Measurements from ENCODE around the gene LYPLAL1.

The LYPLAL1 gene

DNA sequence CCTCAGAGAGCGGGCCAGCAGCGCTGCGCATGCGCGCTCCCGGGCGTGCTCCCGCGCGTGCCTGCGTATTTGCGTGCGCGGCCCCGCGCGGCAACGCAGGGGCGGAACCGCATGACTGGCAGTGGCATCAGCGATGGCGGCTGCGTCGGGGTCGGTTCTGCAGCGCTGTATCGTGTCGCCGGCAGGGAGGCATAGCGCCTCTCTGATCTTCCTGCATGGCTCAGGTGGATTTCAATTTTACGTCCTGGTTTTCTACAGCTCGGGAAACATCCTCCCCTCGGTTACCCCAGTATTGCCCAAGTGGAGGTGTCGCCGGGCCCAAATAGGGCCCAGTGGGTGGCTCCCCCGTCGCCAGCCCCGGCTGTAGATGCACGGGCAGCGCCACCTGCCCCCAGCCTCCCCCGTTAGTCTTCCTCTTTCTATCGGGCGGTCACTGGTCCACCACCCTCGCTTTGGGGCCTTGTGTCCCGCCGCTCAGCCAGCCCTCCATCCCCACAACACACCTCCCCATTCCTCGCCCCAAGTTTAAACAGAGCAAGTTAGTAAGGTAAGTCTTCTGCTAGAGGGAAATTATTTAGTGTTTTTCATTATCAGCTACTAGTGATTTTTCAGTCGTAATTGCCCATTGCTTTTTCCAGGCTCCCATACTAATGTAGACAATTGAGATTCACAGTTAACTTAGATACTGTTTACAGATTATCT lies at the start of gene LYPLAL1:
LYPLAL1 (plus strand) TSS at position 121 of the 702 bp plus-strand sequence; CDS start at position 134, 13 bp downstream.
- DNase-seq (ENCODE audit: low read depth): peak; percentile 80

DNA sequence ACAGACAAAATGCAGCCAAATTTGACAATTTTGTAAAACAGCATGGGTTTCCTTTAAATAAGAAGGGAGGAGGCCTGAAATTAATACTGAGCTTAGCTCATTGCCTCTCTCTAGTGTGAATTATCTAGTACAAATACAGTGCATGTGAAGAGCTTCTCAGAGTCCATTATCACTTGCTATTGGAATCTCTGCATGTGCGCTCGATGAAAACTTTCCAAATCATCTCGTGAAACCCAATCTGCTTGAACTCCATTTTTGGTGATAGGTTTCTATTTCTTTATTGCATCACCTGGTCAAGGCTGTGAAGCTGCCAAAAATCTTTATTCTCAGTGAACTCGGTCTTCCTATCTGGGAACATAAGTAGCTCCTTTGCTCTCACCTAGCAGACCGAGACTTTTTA lies 49.5 kb upstream of the LYPLAL1 start:
- no peak for DNase-seq (ENCODE audit: low read depth)

DNA sequence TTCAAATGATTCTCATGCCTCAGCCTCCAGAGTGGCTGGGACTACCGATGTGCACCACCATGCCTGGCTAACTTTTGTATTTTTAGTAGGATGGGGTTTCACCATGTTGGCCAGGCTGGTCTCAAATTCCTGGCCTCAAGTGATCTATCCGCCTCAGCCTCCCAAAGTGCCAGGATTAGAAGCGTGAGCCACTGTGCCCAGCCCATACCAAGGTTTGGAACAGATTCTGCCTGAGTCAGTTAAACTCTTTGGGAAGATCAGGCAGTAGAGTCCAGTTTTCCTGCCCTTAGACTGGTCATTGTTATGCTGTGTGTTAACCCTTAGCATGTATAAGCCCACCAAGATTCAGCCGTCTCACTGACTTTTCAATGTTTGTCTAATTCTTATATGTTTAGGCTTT lies 48.3 kb upstream of the LYPLAL1 start:
- no peak for DNase-seq (ENCODE audit: low read depth)

DNA sequence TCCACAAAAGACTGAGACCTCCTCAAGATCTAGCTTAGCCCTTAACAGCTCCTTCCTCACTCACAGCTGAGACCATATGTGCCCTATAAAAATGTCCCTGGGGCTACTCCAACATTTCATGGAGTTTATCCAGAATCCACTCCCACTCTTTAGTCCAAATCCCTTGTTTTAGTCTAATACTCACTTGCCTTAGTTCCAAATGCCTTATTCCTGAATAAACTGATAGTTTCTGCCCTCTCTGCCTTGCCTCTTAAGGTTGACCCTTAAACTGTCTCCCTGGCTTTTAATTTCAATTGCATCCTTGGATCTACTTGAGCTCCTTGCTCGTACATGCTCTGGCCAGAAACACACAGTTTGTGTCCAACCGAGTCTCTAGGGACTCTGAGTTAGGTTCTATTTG lies 47.3 kb upstream of the LYPLAL1 start:
- no peak for DNase-seq (ENCODE audit: low read depth)

DNA sequence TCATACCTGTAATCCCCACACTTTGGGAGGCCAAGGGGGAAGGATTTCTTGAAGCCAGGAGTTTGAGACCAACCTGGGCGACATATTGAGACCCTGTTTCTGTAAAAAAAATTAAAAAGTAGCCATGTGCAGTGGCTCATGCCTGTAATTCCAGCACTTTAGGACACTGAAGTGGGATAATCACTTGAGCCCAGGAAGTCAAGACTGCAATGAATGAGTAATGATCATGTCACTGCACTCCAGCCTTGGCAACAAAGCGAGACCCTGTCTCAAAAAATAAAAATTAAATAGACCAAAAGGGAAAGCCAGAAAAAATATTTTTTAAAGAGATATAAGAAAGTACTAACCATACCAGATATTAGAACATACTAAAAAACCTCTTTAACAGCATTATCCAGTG lies 44.7 kb upstream of the LYPLAL1 start:
- no peak for DNase-seq (ENCODE audit: low read depth)

DNA sequence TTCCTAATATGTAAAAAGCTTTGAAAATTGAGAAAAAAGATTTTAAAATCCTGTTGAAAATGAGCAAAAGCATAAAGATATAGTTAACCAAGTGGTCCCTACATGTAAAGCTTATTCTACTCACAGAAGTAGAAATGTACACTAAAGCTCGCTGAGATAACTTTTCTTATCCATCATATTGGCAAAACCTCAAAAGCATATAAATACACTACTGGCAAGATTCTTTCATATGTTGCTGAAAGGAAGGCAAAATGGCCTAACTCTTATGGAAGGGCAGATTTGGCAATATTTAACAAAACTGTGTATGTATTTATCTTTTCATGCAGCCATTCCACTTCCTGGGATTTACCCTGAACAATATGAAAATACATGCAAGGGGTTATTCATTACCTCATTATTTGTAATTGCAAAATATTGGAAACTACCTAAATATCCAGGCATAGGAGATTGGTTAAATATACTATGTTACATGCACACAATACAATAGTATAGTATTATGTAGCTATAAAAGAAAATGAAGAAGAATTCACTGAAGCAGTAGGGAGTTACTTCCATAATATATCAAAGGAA lies 43.2 kb upstream of the LYPLAL1 start:
- DNase-seq (ENCODE audit: low read depth): no peak

DNA sequence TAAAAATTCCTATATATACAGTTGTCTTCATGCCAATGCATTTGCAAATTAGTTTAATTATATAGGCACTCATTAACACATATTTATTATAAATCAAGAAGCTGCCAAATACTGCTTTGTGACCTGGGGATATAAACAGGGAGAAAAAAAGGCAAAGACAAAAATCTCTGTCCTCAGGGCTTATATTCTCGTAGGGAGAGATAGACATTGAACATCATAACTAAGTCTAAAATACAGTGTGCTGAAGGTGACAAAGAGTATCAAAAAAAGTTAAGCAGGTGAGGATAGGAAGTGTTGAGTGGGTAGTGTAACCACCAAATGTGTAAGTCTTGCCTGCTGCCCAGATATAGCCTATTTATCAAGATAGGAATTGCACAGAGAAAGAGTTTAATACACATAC lies 40.7 kb upstream of the LYPLAL1 start:
- DNase-seq (ENCODE audit: low read depth): no peak

DNA sequence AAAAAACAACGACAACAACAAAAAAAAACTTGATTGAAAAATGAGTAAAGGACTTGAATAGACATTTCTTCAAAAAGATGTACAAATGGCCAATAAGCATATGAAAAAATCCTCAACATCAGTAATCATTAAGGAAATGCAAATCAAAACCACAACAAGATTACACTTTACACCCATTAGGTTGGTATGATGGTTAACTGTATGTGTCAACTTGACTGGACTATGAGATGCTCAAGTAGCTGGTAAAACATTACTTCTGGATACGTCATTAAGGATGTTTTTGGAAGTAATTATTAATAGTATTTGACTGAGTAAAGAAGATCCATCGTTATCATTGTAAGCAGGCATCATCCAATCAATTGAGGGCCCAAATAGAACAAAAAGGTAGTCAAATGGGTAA lies 34.9 kb upstream of the LYPLAL1 start:
- DNase-seq (ENCODE audit: low read depth): no peak

DNA sequence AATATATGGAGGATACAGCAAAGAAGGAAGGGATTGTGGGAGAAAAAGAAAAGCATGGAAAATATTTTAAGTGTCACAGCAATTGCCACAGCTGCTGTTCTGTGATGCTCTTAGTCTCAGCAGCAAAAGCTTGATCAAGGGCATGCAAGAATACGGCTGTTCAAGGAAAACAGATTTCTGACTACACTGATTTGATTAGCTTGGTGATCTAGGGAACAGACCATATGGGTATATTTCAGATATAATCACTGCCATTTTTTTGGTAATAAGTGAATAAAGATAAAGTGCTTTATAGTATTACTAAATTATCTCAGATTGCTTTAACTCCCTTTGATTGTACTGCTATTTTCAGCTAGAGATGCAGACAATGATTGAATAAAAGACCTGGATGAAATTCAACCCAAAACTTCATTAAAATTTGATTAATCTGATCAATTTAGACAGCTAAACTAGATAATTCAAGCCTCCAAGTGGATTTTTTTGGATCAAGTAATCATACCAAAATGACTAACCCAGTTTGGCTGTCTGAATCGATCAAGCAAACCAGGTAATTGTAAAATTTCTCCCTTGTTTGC lies 33.3 kb upstream of the LYPLAL1 start:
- DNase-seq (ENCODE audit: low read depth): no peak

DNA sequence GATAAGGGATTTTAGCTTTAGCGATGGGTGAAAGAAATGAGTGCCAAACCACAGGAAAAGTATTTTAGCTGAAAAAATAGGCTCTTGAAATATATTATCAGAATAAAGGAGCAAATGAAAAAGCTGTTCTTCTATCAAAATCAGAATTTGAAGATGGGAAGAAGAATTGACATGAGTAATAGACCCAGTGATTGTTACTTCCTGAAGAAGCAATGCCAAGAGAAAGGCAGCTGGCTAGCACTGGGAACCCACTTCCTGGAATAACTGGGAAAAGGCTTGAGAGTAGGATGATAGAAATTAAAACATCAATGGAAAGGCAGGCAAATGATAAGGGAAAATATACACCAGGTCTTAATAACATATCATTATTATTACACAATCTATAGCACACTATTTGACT lies 29.9 kb upstream of the LYPLAL1 start:
- DNase-seq (ENCODE audit: low read depth): no peak

DNA sequence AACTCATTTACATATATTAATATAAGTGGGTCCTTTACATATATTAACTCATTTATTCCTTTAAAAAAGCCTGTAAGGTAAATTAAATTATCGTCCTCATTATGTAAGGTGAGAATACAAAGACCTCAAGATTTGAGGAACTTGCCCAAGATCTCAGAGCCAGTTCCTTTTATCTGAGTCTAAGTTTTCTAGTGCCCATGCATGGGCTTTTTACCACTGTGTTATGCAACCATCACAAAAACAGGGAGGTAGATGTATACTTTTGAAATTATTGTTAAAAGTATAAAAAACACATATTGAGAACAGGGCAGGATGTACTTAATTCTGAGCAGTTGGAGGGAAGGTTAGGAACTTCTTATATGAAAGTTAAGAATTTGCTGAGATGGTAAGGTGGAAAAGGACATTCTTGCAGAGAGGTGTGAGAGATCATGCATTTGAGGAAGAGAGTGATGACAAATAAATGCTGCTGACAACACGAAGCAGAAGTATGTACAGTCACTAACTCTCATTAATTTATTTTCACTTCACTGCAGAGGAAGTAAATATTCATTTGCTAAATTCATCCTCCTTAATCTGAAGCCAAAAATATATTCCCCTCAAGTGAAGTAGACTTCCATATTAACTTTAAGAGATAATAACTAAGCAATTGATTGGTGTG lies 28.9 kb upstream of the LYPLAL1 start:
- DNase-seq (ENCODE audit: low read depth): no peak

DNA sequence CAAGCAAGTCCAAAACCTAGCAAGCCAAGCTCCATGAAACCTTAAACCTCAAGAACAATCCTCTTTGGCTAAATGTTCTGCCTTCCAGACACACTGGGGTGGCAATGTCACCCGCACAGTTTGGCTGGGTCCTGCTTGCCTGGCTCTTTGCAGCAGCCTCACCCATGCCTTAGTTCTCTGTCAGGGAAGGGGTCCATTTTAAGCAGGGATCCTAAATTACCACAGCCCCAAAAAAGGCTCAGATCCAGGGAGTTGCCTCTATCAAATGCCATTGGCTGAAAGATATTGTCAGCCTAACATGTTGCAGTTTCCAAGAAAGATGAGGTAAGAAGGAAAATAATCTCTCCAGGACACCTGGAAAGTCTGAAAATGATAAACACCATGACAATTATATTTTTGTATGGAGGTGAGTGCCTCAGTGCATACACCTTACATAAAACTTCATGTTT lies 26.1 kb upstream of the LYPLAL1 start:
- no peak for DNase-seq (ENCODE audit: low read depth)

DNA sequence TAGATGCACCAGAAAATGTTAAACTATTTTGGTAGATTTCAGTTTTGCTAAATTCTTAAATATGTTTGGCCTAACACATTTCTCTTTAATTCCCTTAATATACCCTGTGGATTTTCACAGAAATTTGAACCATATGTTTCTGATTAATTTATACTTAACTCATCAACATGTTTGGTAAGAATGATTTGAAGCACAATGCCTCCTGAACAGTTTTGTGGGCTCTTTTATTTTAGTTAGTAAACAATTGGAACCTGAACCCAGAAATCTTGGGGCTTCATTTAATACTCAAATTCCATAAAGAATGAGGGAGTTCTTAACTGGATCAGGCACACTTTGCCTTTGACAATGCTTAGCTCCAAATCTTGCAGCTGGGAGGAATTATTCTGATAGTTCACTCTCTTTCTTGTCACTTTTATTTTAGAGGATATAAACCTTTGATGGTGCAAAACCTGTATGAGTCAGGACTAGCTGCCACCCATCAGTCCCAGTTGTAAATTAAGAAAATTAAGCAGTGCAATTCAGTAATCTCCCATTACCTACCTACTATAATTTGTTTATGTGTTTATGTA lies 24.6 kb upstream of the LYPLAL1 start:
- DNase-seq (ENCODE audit: low read depth): no peak

DNA sequence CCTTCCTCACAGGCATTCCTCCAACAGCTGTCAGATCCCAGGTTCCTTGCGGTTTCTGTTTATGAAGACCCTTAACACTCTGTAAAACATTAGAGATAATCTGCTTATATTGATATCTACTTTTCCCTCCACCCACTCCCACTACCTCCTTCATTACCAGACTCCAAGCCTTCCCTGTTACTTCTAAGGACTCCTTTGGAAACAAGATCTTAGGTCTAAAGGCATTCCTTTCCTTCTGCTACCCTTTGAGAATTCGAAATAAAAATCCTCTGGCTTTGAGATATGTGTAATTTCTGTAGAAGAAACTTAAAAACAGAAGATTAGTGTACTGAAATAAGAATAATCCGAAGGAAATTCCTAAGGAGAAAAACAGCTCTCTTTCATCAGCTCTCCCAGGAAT lies 23.7 kb upstream of the LYPLAL1 start:
- DNase-seq (ENCODE audit: low read depth): no peak

DNA sequence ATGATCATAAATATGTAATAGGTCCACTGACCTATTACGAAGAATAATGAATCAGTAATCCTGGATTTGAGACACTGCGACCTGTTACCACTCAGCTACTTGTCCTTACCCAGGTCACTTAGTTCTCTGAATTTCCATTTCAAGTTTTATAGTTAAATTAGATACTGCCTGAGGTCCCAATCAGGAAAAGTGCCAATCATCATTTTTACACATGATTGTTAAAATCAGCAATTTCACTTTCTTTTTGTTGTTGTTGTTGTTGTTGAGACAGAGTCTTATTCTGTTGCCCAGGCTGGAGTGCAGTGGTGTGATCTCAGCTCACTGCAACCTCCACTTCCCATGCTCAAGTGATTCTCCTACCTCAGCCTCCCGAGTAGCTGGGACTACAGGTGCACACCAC lies 22.8 kb upstream of the LYPLAL1 start:
- DNase-seq (ENCODE audit: low read depth): no peak

DNA sequence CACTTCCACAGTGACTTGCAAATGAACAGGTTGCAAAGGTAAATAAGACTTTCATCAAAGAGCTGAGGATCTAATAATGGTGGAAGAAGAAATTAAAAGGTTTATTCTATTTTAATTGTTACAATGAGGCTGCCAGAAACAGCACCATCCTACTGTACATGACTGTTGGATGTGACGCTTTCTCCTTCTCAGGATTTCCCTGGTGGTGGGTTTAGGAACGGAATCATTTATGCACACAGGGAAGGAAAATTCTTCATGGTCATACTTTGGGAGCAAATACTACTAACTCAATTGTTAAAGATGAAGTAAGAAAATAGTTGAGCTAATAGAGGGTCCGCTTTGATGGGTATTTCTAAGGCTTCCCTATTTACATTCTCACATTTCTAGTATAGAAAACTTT lies 22.2 kb upstream of the LYPLAL1 start:
- no peak for DNase-seq (ENCODE audit: low read depth)

DNA sequence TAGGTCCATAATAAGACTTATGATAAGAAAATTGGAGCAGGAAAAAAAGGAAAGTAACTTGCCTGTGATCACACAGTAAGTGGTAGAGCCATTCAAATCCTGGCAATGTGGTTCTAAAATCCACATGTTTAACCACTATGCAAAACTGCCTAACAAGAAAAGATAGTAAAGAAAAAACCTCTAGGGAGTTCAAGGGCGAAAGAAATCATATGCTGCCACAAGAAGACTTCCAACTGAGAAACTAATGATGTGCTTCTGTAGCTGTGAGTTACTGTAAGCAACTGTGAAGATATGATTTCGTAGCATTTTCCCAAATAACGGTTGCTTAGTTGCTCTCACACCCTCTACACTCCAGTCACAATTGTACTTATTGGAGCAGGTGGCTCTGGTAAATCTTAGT lies 20.9 kb upstream of the LYPLAL1 start:
- DNase-seq (ENCODE audit: low read depth): no peak

DNA sequence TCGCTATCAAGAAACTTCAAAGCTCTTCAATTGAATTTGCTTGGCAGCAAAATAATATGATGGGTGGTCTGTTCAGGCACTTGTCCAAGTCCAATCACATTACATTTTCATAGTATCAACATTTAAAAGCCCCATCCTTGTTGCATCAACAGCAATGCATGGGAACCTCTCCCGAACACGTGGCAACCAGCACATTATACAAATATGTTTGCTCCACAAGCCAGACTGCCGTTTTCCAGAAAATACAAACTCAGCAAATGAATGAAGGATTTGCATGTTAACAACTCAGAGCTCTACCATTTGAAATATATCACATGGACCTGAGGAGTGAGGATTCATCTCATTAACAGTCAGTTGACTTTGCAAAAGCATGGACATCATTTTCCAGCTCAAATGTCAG lies 20.0 kb upstream of the LYPLAL1 start:
- no peak for DNase-seq (ENCODE audit: low read depth)

DNA sequence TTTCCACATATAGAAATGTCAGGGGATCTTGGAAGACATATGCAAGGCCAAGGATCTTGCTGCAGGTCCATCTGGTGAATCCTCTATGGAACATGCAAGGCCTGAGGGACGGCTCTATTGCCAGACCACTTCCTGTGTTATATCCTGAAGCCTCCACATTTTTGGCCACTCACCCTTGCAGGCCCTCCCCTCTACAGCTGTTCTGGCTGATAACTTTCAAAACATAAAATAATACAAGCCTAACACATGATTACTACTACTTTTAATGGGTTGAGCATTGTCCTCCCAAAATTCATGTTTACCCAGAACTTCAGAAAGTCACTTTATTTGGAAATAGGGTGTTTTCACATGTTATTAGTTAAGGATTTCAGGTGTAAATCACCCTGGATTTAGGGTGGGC lies 18.5 kb upstream of the LYPLAL1 start:
- no peak for DNase-seq (ENCODE audit: low read depth)

DNA sequence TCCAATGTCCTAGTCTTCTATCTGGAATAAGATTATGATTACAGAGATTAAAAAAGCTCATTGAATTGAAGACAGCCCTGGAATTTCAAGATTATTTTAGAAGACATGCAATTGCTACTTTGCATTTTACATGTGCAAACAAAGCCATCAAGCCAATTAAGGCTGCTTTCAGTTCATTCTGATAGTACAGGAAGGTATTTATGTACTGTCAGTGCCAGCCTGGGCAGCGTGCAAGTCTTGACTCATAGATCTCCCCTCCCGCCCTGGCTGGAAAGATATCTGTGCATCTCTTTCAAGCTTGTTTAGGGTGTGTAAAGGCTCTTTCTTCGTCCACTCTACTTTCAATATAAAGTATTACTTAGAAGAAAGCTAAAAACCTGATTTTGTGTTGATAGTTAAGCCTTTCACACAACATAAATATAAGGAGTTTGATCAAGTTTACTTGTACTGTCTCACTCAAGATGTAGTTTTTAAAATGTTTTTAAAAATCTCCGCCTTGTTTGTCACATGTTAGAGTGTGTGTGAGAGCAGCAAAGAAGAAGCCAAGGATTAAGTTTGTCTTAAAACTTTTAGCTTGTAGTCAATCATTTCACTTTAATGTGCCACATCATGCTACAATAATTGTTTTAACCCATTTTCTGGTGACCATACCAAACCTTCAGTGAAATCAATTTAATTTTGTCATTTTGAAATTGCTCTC lies 13.6 kb upstream of the LYPLAL1 start:
- DNase-seq (ENCODE audit: low read depth): no peak

DNA sequence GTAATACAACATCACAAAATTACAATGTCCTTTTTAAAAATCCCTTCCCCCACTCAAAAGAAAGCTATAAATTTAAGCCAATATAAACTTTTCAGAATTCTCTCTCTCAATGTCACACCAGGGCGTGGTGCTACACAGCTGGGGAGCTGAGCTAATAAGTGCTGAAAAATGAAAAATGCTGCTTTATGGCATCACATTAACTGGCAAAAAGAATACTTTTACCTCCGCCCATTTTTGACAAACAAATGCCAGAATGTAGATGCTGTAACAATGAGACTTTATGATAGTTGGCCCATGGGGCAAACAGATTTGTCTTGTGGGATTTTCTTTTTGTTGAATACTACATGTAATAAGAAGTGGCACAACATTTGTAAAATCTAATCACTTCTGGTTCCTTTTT lies 12.7 kb upstream of the LYPLAL1 start:
- no peak for DNase-seq (ENCODE audit: low read depth)

DNA sequence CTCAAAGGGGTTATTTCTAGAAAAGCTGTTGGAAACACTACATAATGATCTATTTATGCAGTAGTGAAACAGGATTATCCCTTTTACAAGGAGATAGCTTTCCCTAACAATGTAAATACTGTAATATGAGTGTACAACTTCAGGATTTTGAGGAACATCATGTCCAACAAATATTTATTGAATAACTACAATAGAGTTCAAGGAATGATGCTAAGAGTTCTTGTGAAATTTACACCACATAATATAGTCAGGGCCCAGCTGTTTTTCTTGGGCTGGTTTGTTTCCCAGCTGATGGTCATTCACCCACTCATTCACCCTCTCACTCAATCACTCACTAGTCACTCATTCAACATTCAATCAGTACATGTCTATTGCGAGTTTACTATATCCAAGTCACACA lies 12.3 kb upstream of the LYPLAL1 start:
- DNase-seq (ENCODE audit: low read depth): no peak
